G401.6 (cell line): ENCODE data around the gene ST3GAL4.
"Not testable (repeated sequence)": the region's sequence is repeated elsewhere in the genome, so short reads cannot be mapped to it uniquely, and the experiment has no call there.

Experiments
- FAIRE-seq: peaks from 2 replicates; lab custom pipeline; 2012; peaks lifted over from hg19 to GRCh38; lab: Jason Lieb, UNC

Gene ST3GAL4

GRCh38 chr11:126390272-126390867 lies 34.9 kb downstream of the ST3GAL4 start:
- no peak for FAIRE-seq

DNA sequence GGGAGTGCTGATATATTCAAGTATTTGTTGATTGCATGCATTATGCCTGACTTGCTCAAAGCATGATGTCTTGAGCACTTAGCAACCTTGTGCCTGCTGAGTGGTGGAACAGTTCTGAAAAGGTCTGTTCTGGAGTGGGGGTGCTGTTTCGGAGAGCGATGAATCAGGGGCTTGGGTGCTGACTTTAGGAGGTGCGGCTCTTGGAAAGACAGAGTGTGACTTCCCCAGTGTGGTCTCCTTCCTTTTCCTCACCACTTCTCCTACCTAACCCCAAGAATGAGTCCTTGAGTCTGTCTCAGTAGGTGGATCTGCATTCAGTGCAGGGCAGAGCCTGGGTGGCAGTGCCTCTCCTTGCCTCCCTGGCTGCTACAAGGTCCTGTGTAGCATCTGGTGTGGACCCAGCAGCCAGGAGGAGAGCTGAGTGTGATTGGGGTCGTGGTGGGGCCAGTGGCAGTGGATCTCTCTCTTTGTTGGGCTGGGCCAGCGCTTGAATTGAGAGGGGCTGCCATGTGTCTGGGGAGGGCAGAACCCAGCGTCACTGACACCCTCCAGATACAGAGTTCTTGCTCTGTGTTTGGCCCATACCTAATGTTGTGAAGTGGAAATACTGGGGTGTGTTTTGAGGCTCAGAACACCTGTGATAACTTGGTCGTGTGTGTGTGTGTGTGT lies 35.9 kb downstream of the ST3GAL4 start:
- no peak for FAIRE-seq

DNA sequence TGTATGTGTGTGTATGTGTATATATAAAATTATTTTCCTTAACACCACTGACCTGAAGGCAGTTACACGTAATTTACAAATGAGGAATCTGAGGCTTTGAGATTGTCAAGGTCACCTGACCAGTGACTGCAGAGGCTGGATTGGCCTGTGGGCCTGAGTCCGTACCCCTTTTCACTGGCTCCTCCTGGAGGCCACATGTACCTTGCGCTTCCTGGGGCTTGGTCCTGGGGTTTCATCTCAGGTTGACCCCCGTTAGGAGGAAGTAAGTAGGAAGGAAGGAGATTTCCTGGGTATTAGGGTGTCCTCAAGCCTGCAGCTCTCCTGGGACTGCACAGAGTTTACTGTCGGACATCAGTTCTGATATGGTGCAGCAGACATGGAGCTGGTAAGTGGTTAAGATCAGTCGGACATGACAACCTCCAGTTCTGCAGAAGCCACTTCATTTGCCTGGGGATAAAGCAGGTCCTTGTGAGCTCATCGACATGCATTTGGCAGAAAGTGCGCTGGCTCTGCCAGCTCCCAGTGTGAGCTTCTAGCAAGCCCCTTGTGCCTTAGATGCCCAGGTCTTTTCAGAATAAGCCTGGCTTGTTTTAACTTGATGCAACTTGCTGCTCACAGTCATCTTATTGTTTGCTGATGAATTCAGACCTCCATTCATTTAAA lies 36.6 kb downstream of the ST3GAL4 start:
- no peak for FAIRE-seq

DNA sequence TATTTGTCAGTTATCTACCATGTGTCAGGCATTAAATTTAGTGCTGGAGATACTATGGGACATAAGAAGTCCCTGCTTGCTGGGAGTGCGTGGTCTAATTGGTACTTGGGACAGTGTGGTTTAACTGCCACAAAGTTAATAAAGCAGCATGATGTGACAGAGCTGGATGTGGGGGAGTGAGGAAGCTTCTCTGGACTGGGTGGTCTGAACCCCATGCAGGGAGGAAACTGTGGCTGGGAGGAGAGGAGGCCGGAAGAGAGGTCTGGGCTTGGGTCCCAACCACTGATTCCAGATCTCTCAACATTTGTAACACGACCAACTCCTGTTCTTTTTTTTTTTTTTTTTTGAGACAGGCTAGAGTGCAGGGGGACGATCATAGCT lies 37.1 kb downstream of the ST3GAL4 start:
- no peak for FAIRE-seq

GRCh38 chr11:126393143-126393542 lies 37.7 kb downstream of the ST3GAL4 start:
- no peak for FAIRE-seq

GRCh38 chr11:126394036-126394435 lies 38.5 kb downstream of the ST3GAL4 start:
- no peak for FAIRE-seq

DNA sequence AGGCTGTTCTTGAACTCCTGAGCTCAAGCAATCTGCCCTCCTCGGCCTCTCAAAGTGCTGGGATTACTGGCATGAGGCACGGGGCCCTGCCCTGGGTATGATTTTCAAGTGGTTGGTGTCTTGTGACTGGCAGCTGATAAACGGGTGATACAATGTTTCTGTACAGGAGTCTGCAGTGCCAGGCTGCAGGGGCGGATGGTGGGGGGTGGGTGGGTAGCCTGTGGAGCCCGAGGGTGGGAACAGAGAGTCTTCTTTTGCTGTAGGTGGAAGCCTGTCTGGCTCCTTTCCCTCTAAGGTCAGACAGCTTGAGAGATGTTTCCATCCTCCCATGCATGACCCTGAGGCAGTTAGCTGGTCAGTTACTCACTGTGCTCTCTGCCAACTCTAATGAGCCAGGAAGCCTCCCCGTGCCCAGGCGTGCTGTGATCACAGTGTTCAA lies 39.2 kb downstream of the ST3GAL4 start:
- not testable (repeated sequence) for FAIRE-seq

- not testable (repeated sequence) for FAIRE-seq
Observed at GRCh38 chr11:126395784-126396183, 40.3 kb downstream of the ST3GAL4 start.

DNA sequence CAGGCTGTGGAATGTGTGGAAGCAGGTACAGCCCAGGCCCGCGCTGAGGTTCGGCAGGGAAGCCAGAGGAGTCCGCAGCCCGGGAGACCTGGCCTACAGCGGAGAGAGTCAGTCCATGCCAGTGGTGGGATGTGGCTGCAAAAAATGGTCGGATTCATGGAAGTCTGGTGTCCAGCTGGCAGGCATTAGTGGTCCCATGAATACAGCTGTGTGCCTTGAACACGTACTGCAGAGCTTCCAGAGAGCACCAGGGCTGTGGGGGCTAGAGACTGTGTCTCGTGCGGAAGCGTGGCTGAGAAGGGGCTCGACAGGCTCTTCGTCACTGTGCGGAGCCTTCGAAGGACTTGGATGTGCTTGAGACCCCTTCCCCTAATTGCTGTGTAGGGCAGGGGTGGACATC lies 40.8 kb downstream of the ST3GAL4 start:
- not testable (repeated sequence) for FAIRE-seq

GRCh38 chr11:126396965-126397364 lies 41.5 kb downstream of the ST3GAL4 start:
- FAIRE-seq = no peak

GRCh38 chr11:126398296-126398695 lies 42.8 kb downstream of the ST3GAL4 start:
- no peak for FAIRE-seq

DNA sequence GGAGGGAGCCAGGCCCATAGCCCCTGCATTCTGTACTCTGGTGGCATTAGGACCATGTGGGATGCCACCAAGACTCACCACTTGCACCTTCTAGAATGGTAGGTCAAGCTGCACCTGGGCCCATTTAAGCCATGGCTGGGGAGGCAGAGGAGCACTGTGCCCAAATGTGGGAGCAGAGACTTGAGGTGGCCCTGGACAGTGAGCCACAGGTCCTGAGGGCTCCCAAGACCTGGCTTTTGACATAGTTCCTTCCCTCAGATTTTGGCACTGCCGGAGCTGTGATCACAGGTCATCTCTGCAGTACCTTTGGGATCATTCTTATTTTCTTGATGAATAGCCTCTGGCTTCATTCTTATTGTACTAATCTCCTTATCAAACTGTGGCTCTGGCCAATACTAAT lies 43.2 kb downstream of the ST3GAL4 start:
- no peak for FAIRE-seq

DNA sequence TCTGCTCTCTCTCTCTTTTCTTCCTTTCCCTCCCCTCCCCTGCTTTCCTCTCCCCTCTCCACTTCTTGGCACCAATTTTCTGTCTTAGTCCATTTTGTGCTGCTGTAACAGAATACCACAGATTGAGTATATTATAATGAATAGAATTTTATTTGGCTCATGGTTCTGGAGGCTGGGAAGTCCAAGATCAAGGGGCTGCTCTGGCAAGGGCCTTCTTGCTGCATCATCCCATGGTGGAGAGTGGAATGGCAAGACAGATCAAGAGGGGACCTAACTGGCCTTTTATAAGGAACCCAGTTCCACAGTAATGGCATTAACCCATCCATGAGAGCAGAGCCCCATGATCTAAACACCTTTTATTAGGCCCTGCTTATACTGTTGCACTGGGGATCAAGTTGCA lies 44.5 kb downstream of the ST3GAL4 start:
- no peak for FAIRE-seq

- no peak for FAIRE-seq
Observed at GRCh38 chr11:126400479-126400878, 45.0 kb downstream of the ST3GAL4 start.

DNA sequence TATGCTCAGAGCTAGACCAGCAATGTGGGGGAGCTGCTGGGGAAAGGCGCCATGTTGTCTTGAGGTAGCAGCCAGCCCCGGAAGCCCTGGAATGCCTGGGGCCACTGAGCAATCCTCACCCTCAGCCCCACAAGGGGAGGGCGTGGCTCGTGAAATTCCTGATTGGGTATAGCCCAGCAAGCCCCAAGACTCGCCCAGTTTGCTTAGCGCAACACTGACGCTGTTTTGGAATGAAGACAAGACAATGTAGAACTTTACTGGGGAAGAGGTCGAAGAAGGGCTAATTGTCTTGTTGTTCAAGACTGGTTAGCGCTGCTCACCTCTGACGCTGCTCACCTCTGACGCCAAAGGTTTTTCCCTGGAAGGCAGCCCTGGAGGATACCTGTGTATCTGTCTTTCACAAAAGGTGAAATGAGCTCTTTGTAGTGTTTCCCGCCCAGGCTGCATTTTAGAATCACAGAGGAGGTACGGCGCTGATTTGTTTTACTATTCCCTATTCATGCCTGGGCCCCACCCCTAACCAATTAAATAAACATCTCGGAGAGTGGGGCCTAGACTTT lies 47.6 kb downstream of the ST3GAL4 start:
- FAIRE-seq = no peak

GRCh38 chr11:126403658-126404057 lies 48.2 kb downstream of the ST3GAL4 start:
- no peak for FAIRE-seq

DNA sequence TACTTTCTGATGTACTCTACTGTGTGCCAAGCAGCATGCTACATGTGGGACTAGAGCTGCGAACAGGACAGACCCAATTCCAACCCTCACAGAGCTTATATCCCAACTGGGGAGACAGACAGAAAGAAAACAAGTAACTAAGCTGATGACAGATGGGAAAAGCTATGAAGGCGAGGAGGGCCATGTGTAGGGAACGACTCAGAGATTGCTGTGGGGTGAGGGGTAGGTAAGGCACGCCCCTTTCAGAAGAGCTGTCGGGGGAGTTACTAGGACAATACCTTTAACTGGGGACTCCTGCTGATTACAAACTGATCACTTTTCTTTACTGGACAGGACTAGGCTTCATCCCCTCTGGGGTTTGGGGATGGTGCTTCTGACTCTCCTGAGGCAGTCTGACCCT lies 48.9 kb downstream of the ST3GAL4 start:
- no peak for FAIRE-seq

DNA sequence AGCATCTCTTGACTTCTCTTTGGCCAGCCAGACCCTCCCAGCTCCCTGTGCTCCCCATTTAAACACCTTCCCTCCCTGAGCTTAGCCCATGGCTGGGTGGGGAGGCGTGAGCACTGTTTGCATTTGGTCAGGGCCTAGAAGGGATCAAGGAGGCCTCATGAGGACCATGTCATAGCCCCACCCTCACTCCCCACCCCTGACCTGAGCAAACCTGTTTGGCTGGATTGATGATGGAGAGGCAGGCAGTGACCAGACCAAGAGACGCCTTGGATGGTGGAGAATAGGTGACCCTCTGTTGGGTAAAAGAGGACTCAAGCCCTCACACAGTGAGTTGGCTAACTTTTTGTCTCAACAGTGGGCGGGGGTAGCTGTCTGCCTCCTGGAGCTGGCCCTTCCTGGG lies 49.9 kb downstream of the ST3GAL4 start:
- no peak for FAIRE-seq

GRCh38 chr11:126405906-126406305 lies 50.4 kb downstream of the ST3GAL4 start:
- FAIRE-seq = no peak

DNA sequence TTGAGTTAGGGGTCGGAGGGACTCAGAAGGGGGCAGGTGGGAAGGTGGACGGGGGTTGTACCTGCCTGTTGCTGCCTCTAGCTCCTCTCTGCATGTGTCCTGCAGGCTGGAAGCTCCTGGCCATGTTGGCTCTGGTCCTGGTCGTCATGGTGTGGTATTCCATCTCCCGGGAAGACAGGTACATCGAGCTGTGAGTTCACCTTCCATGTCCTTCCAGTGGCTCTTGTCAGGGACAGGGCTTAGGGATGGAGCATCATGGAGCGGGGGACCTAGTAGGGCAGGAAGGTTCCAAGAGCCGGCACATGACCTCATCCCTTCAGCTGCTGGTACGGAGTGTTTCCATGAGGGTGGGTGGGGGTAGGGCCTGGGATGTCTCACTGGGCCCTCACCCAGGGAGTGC lies 50.9 kb downstream of the ST3GAL4 start:
- no peak for FAIRE-seq

GRCh38 chr11:126407101-126407521 lies 51.6 kb downstream of the ST3GAL4 start:
- FAIRE-seq = no peak

DNA sequence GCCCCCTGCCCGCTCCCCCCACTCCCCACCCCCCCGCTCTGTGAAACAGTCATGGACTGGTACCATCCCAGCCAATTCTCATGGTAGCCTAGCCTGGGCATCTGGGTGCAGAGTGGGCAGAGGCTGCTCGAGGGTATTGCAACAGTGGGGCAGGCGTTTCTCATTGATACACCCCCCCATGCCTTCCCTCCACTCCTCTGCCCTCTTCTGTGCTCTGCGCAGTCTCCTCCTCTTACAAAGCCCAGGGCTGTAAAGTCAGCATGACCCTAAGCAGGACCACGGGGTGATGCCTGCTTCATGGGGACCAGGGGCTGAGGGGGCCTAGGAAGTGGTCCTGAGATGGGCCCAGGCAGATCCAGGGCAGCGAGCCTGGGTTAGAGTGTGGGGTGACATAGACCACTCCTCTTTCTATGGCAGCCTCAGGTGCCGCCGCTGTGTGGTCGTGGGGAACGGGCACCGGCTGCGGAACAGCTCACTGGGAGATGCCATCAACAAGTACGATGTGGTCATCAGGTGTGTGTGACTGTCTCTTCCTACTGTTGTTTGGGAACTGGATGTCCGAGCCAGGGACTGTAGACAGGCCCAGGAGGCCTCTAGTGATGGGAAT lies 52.3 kb downstream of the ST3GAL4 start:
- no peak for FAIRE-seq

- no peak for FAIRE-seq
Observed at GRCh38 chr11:126408496-126408895, 53.0 kb downstream of the ST3GAL4 start.
